H1 (cell line): ENCODE data around the gene HAPLN3. TPM values are rescaled to one million over a fixed set of nuclear protein-coding genes. Genes with fewer than 3 reads are reported as not detected.

Experiments
- CTCF ChIA-PET: fragments of 300-600 bp; sonication (Branson Sonifier 250); formaldehyde crosslinking; loops from one replicate; lab custom pipeline; 2021; ENCODE audit not compliant: partially characterized antibody; lab: Charles Lee
- POLR2A ChIA-PET: fragments of 300-600 bp; sonication (Branson Sonifier 250); formaldehyde crosslinking; loops from one replicate; lab custom pipeline; 2021; ENCODE audit warnings: inconsistent platforms; ENCODE audit not compliant: partially characterized antibody; lab: Charles Lee
- DNase-seq, 2 experiments: peaks; one replicate each; pipeline versions ENCODE4 v3.0.0 to v3.0.0-alpha.2; 2010 to 2022; ENCODE audit warnings: low spot score in 2 of 2, low read depth in 1 of 2, mixed read lengths in 1 of 2
- FAIRE-seq: peaks from 2 replicates; lab custom pipeline; 2011; peaks lifted over from hg19 to GRCh38; lab: Jason Lieb, UNC
- H2AFZ ChIP-seq: 2 replicates; pipeline ENCODE4 v1.8.1; 2012; ENCODE audit warnings: low read length, inconsistent platforms
- H2AK5ac ChIP-seq: 2 replicates; pipeline ENCODE4 v1.6.1; 2013; ENCODE audit warnings: low read depth, low read length
- H2BK120ac ChIP-seq: replicated peaks from 2 replicates; pipeline ENCODE3; 2013; ENCODE audit warnings: low read depth, low read length, inconsistent platforms
- H2BK12ac ChIP-seq: 2 replicates; pipeline ENCODE4 v1.6.1; 2013; ENCODE audit warnings: low read depth, low read length
- H2BK15ac ChIP-seq: 2 replicates; pipeline ENCODE4 v1.6.1; 2013; ENCODE audit warnings: low read length
- H2BK20ac ChIP-seq: 2 replicates; pipeline ENCODE4 v1.6.1; 2013; ENCODE audit warnings: low read length
- H2BK5ac ChIP-seq: 2 replicates; pipeline ENCODE4 v1.6.1; 2013; ENCODE audit warnings: low read depth, low read length
- H3K14ac ChIP-seq: 2 replicates; pipeline ENCODE4 v1.6.1; 2013; ENCODE audit warnings: inconsistent platforms; ENCODE audit not compliant: insufficient read length
- H3K18ac ChIP-seq: 2 replicates; pipeline ENCODE4 v1.6.1; 2013; ENCODE audit warnings: low read length; ENCODE audit errors: extremely low read depth
- H3K23ac ChIP-seq: 2 replicates; pipeline ENCODE4 v1.6.1; 2013; ENCODE audit warnings: inconsistent platforms; ENCODE audit not compliant: insufficient read length
- H3K23me2 ChIP-seq: 2 replicates; pipeline ENCODE4 v1.6.1; 2013; ENCODE audit warnings: low read depth, low read length
- H3K27ac ChIP-seq: 2 replicates; pipeline ENCODE4 v1.6.1; 2011; ENCODE audit warnings: low read depth, low read length, inconsistent platforms
- H3K27me3 ChIP-seq, 4 experiments: replicated peaks in 1 of 4; 1 replicate in 1 of 4; 2 replicates in 3 of 4; pipeline versions ENCODE4 v1.6.1 to v1.8.1; 2011 to 2013; ENCODE audit warnings: low read length in 3 of 4, mild to moderate bottlenecking in 3 of 4, inconsistent platforms in 2 of 4, mixed read lengths in 2 of 4, moderate library complexity in 1 of 4; ENCODE audit not compliant: control insufficient read depth in 3 of 4, insufficient read depth in 3 of 4; ENCODE audit errors: extremely low read depth in 1 of 4
- H3K36me3 ChIP-seq, 4 experiments: 2 replicates each; pipeline versions ENCODE4 v1.6.1 to v1.8.1; 2011 to 2013; ENCODE audit warnings: mild to moderate bottlenecking in 4 of 4, low read length in 3 of 4, moderate library complexity in 2 of 4, control low read depth in 1 of 4, inconsistent platforms in 1 of 4; ENCODE audit not compliant: insufficient read depth in 4 of 4, control insufficient read depth in 2 of 4
- H3K4ac ChIP-seq: replicated peaks from 2 replicates; pipeline ENCODE3; 2013; ENCODE audit warnings: low read length, low read depth, mixed read lengths, inconsistent platforms; ENCODE audit not compliant: insufficient read length
- H3K4me1 ChIP-seq, 4 experiments: replicated peaks in 1 of 4; 1 replicate in 1 of 4; 2 replicates in 3 of 4; pipeline versions ENCODE4 v1.6.1 to v1.8.1; 2011 to 2013; ENCODE audit warnings: low read length in 3 of 4, inconsistent platforms in 2 of 4, mixed read lengths in 1 of 4; ENCODE audit not compliant: insufficient read depth in 4 of 4, control insufficient read depth in 3 of 4
- H3K4me2 ChIP-seq, 2 experiments: 2 replicates each; pipeline versions ENCODE4 v1.6.1 to v1.8.1; 2011 to 2013; ENCODE audit warnings: low read depth in 2 of 2, low read length in 2 of 2, control low read depth in 1 of 2, inconsistent platforms in 1 of 2, mild to moderate bottlenecking in 1 of 2; ENCODE audit not compliant: insufficient read depth in 1 of 2
- H3K4me3 ChIP-seq, 4 experiments: fragments of 200-600, 300-600 bp in 1 of 4; sonication (generic), shearing (Covaris generic), sonication (Bioruptor Twin) in 1 of 4; 2 replicates each; pipeline versions ENCODE4 v1.5.1 to v1.8.1; 2011 to 2016; ENCODE audit warnings: low read length in 4 of 4, low read depth in 3 of 4, control low read depth in 2 of 4, inconsistent platforms in 2 of 4, mild to moderate bottlenecking in 2 of 4, mixed read lengths in 1 of 4, moderate library complexity in 1 of 4; ENCODE audit not compliant: insufficient read depth in 2 of 4; ENCODE audit errors: extremely low read depth in 1 of 4
- H3K56ac ChIP-seq: replicated peaks from 2 replicates; pipeline ENCODE3; 2013; ENCODE audit warnings: low read depth, mild to moderate bottlenecking, mixed read lengths, low read length, inconsistent platforms; ENCODE audit not compliant: insufficient read length
- H3K79me1 ChIP-seq: 2 replicates; pipeline ENCODE4 v1.6.1; 2013; ENCODE audit warnings: low read depth, low read length, control low read depth
- H3K79me2 ChIP-seq, 2 experiments: 2 replicates each; pipeline versions ENCODE4 v1.6.1 to v1.8.1; 2012 to 2013; ENCODE audit warnings: low read length in 2 of 2, mild to moderate bottlenecking in 2 of 2, inconsistent platforms in 1 of 2; ENCODE audit not compliant: insufficient read depth in 2 of 2, control insufficient read depth in 1 of 2
- H3K9ac ChIP-seq, 4 experiments: replicated peaks in 1 of 4; 1 replicate in 1 of 4; 2 replicates in 3 of 4; pipeline versions ENCODE4 v1.6.1 to v1.8.1; 2011 to 2013; ENCODE audit warnings: low read depth in 3 of 4, low read length in 3 of 4, control low read depth in 2 of 4, mild to moderate bottlenecking in 2 of 4, moderate library complexity in 2 of 4, inconsistent platforms in 1 of 4; ENCODE audit errors: extremely low read depth in 1 of 4
- H3K9me3 ChIP-seq, 2 experiments: 2 replicates each; pipeline versions ENCODE4 v1.6.1 to v1.8.1; 2012 to 2013; ENCODE audit warnings: mild to moderate bottlenecking in 2 of 2, moderate library complexity in 2 of 2, control low read depth in 1 of 2, inconsistent platforms in 1 of 2, low read depth in 1 of 2, low read length in 1 of 2, mixed read lengths in 1 of 2; ENCODE audit not compliant: insufficient read depth in 2 of 2
- H4K20me1 ChIP-seq, 2 experiments: replicated peaks in 1 of 2; 2 replicates each; pipeline versions ENCODE3 to v1.8.1; 2011 to 2013; ENCODE audit warnings: inconsistent platforms in 2 of 2, low read length in 2 of 2, mild to moderate bottlenecking in 1 of 2; ENCODE audit not compliant: insufficient read depth in 2 of 2, control insufficient read depth in 1 of 2
- H4K5ac ChIP-seq: 2 replicates; pipeline ENCODE4 v1.6.1; 2013; ENCODE audit warnings: low read length, low read depth, mixed read lengths, inconsistent platforms; ENCODE audit not compliant: insufficient read length
- H4K8ac ChIP-seq: 2 replicates; pipeline ENCODE4 v1.8.0; 2013; ENCODE audit warnings: mild to moderate bottlenecking, moderate library complexity, low read length, inconsistent platforms; ENCODE audit not compliant: insufficient read depth; ENCODE audit errors: extremely low read depth
- H4K91ac ChIP-seq: replicated peaks from 2 replicates; pipeline ENCODE3; 2013; ENCODE audit warnings: low read length, mixed read lengths, inconsistent platforms; ENCODE audit not compliant: insufficient read length
- EZH2 ChIP-seq: fragments of 200-600 bp; sonication (generic); IDR thresholded peaks from 2 replicates; pipeline ENCODE4 v1.7.1; 2012; ENCODE audit warnings: low read depth, mild to moderate bottlenecking, moderate library complexity, low read length, inconsistent platforms; ENCODE audit not compliant: severe bottlenecking
- GABPA ChIP-seq: IDR thresholded peaks from 2 replicates; pipeline ENCODE4 v1.6.1; 2011; ENCODE audit warnings: mild to moderate bottlenecking, low read length, moderate library complexity, borderline replicate concordance; ENCODE audit not compliant: insufficient read depth
- HDAC6 ChIP-seq: IDR thresholded peaks from one replicate; pipeline ENCODE4 v1.7.1; 2012; ENCODE audit warnings: low read depth, mild to moderate bottlenecking, inconsistent platforms, low read length, moderate library complexity
- POLR2A ChIP-seq, 2 experiments: IDR thresholded peaks; 1 replicate in 1 of 2; 2 replicates in 1 of 2; pipeline ENCODE4 v1.6.1; 2011; ENCODE audit warnings: low read depth in 2 of 2, low read length in 2 of 2, mild to moderate bottlenecking in 2 of 2; ENCODE audit errors: control extremely low read depth in 1 of 2
- WGBS, 2 experiments: shearing (Covaris generic) in 1 of 2; methylation state at CpG; one replicate each; pipeline versions ENCODE4 v1.1.6 to v1.1.7; 2013 to 2015; ENCODE audit warnings: low lambda C conversion rate in 2 of 2, mixed read lengths in 2 of 2, inconsistent platforms in 1 of 2, low coverage in 1 of 2, missing lambda C conversion rate in 1 of 2; ENCODE audit not compliant: insufficient replicate concordance in 2 of 2, insufficient coverage in 1 of 2, insufficient read length in 1 of 2; ENCODE audit errors: extremely low coverage in 1 of 2, missing lambda C conversion rate in 1 of 2; 5-methylcytosine and 5-hydroxymethylcytosine counted together
- polyA plus RNA-seq, 7 experiments: library from polyadenylated mRNA; depleted of rRNA in 3 of 7; stranded (reverse) in 5 of 7; unstranded in 2 of 7; fragments of >200 nt in 5 of 7; fragments of 200-250 nt in 2 of 7; gene quantifications; 1 replicate in 5 of 7; 2 replicates in 1 of 7; 4 replicates in 1 of 7; pipeline versions ENCODE4 v1.2.1 to v1.2.3, GENCODE V29; 2011 to 2013; ENCODE audit warnings: missing spikeins in 2 of 7, mixed read lengths in 2 of 7
- total RNA-seq: library from RNA; stranded (reverse); fragmentation: NEBNext Ultra II Directional; extraction: Animal tissue kit (Norgen Biotek cat#: 25700); gene quantifications from 2 replicates; pipeline ENCODE4 v1.2.1, GENCODE V29; 2021

Gene HAPLN3
- total and polyA plus RNA-seq, 2 of the 8 experiments (the other 6 are each of a cell fraction or from before 2014, with no cell fraction given), result 76.2 to 79.7 TPM

DNA sequence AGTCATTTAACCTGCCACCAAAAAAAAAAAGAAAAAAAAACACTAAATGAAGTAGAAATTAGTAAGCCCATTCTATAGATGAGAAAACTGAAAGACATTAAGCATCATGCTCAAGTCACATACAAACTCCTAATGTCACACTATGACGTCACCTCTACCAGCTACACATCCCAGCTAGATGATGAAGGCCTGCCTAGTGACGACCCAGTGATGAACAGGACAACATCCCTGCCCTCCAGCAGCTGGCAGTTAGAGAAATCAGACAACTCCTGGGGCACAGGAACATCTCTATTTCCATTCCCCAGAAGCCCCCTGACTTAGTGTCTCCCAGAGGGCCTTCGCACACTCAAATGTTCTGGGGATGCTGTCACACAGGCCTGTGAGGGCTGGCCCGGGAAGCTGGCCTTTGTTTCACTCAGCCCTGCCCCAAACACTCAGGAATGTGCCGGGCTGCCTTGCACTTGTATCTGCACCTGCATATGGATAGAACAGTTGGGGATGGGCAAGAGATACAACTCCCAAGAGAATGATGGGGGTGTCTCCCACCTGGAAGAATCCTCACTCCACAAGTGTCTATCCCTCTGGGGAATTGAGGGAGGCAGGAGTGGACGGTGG, 7.0 kb upstream of the HAPLN3 start:
- peaks cover 55 to 89% (median 76%) of the 10 kb centered on the region in 4 experiments for H3K36me3 ChIP-seq
- no peak overlapping the region for H2BK15ac ChIP-seq
- peaks cover 5% of the 10 kb centered on the region; the same call in 1 of the 2 replicates for H3K23me2 ChIP-seq
- no peaks in the 10 kb centered on the region; a peak in 1 of 4 replicates for H3K9me3 ChIP-seq
- ChIA-PET CTCF (interaction anchor here (0.6 to 7.8 kb wide), 12 partner anchors 10 to 268 kb away, joined by 3 to 94 read pairs (median 4); partner anchors contain the start of genes HAPLN3 and MFGE8), POLR2A (interaction anchor here (1.0 to 27.2 kb wide), 14 partner anchors 7 to 138 kb away, joined by 3 to 607 read pairs (median 6); partner anchors contain the start of genes HAPLN3 and MFGE8)
- DNase-seq (no peak), FAIRE-seq (no peak)
- no peak overlapping the region for H4K91ac ChIP-seq
- H3K56ac ChIP-seq, result no peak overlapping the region
- peaks cover 16% of the 10 kb centered on the region for H3K79me1 ChIP-seq
- H2AK5ac ChIP-seq, result no peak overlapping the region
- H3K4me3 ChIP-seq, result no peak overlapping the region
- H2BK12ac ChIP-seq, result no peak overlapping the region
- no peak overlapping the region for H2AFZ ChIP-seq
- no peak overlapping the region for H3K4ac ChIP-seq
- H3K27me3 ChIP-seq, result no peaks in the 10 kb centered on the region
- H3K4me2 ChIP-seq, result no peak overlapping the region
- peaks cover 0 to 40% of the 10 kb centered on the region in 2 experiments; a peak in 2 of 4 replicates for H3K79me2 ChIP-seq
- no peak overlapping the region for H3K14ac ChIP-seq
- 89% methylated on average over 6 of the region's 6 CpGs; no CpG with 5 or more reads in 1 of the 2 experiments for WGBS, 2 experiments
- no peak overlapping the region for H3K18ac ChIP-seq
- H4K20me1 ChIP-seq, result peaks cover 24 to 51% of the 10 kb centered on the region in 2 experiments
- H3K23ac ChIP-seq, result no peak overlapping the region
- no peak overlapping the region for H2BK120ac ChIP-seq
- no peak overlapping the region for H4K5ac ChIP-seq
- no peak overlapping the region for H2BK20ac ChIP-seq
- H3K27ac ChIP-seq, result no peak overlapping the region
- H3K9ac ChIP-seq, result no peak overlapping the region
- H2BK5ac ChIP-seq, result no peak overlapping the region
- TF ChIP-seq POLR2A (IDR thresholded peaks at IDR 0.05; ENCODE audit: control extremely low read depth in 1 of 2, low read depth in 2 of 2, low read length in 2 of 2) (peak in 1 of 2 experiments; percentile 3; a peak in 1 of 3 replicates), EZH2 (no peak), HDAC6 (no peak), GABPA (no peak)
- H4K8ac ChIP-seq, result no peak overlapping the region
- H3K4me1 ChIP-seq, result peaks cover 0 to 33% (median 16%) of the 10 kb centered on the region in 4 experiments; a peak in 6 of 7 replicates
